HG02623 (cell line): ENCODE measurements around the gene ZC3H8.

Experiments used
- ATAC-seq: cut with Tn5 transposase; IDR thresholded peaks from one replicate; pipeline ENCODE4 v1.9.1; 2021; ENCODE audit warnings: moderate library complexity; ENCODE audit not compliant: unreplicated experiment

ZC3H8 gene

GRCh38 chr2:112166806-112167499, 87.9 kb downstream of the ZC3H8 start:
- ATAC-seq: no peak

GRCh38 chr2:112165296-112165695, 89.5 kb downstream of the ZC3H8 start:
- no peak for ATAC-seq

GRCh38 chr2:112164876-112165275, 90.0 kb downstream of the ZC3H8 start:
- no peak for ATAC-seq

GRCh38 chr2:112163541-112163981, 91.3 kb downstream of the ZC3H8 start:
- ATAC-seq: no peak

GRCh38 chr2:112162956-112163355, 91.9 kb downstream of the ZC3H8 start:
- no peak for ATAC-seq

GRCh38 chr2:112162341-112162740, 92.5 kb downstream of the ZC3H8 start:
- ATAC-seq: no peak
